Panc1 (cell line): ENCODE results near the gene PADI1. TPM values are rescaled to one million over a fixed set of nuclear protein-coding genes. Genes with fewer than 3 reads are reported as not detected.

Source experiments
- ATAC-seq: fragments of 200-7000 bp; cut with Tn5 transposase; 2 replicates; pipeline ENCODE4 v1.9.1; 2020; ENCODE audit warnings: mild to moderate bottlenecking, moderate library complexity
- BruUV-seq: library from RNA; stranded (reverse); fragments of 400-500 nt; replicated peaks from 2 replicates; lab custom pipeline; 2021; lab: Mats Ljungman, UMichigan
- CTCF ChIA-PET: fragments of 300-600 bp; sonication (Branson Sonifier 250); formaldehyde crosslinking; loops from one replicate; lab custom pipeline; 2022; ENCODE audit warnings: antibody characterized with exemption; lab: Charles Lee
- POLR2A ChIA-PET: fragments of 300-600 bp; sonication (Branson Sonifier 250); formaldehyde crosslinking; loops from one replicate; lab custom pipeline; 2022; ENCODE audit warnings: antibody characterized with exemption; lab: Charles Lee
- DNase-seq: peaks from one replicate; pipeline ENCODE4 v3.0.0-alpha.2; 2010; ENCODE audit warnings: low read depth, low spot score
- H3K27ac ChIP-seq: 2 replicates; pipeline ENCODE4 v1.5.1; 2011; ENCODE audit warnings: mild to moderate bottlenecking, low read length, inconsistent platforms
- H3K27me3 ChIP-seq: fragments of 200-500 bp; sonication (Bioruptor generic); 2 replicates; pipeline ENCODE4 v1.6.0; 2014; ENCODE audit warnings: low read length, inconsistent platforms; ENCODE audit not compliant: control insufficient read depth, insufficient read depth
- H3K36me3 ChIP-seq: fragments of 200-500 bp; sonication (Bioruptor generic); 2 replicates; pipeline ENCODE4 v1.5.1; 2014; ENCODE audit warnings: inconsistent platforms, mild to moderate bottlenecking, low read length, moderate library complexity; ENCODE audit not compliant: control insufficient read depth, insufficient read depth
- H3K4me1 ChIP-seq: 2 replicates; pipeline ENCODE4 v1.5.1; 2011; ENCODE audit warnings: inconsistent platforms, mild to moderate bottlenecking, low read length, moderate library complexity; ENCODE audit not compliant: control insufficient read depth, insufficient read depth
- H3K4me3 ChIP-seq, 2 experiments: 2 replicates each; pipeline ENCODE4 v1.5.1; 2011 to 2012; ENCODE audit warnings: low read depth in 2 of 2, low read length in 2 of 2, mild to moderate bottlenecking in 2 of 2, inconsistent platforms in 1 of 2, moderate library complexity in 1 of 2
- H3K9me3 ChIP-seq: fragments of 200-500 bp; sonication (Bioruptor generic); 2 replicates; pipeline ENCODE4 v1.5.1; 2014; ENCODE audit warnings: low read depth, mild to moderate bottlenecking, inconsistent platforms, low read length, moderate library complexity; ENCODE audit not compliant: control insufficient read depth, insufficient read depth
- POLR2AphosphoS5 ChIP-seq: IDR thresholded peaks from 2 replicates; pipeline ENCODE4 v1.6.1; 2012; ENCODE audit warnings: mild to moderate bottlenecking, low read depth, low read length, moderate library complexity
- REST ChIP-seq, 2 experiments: IDR thresholded peaks; 2 replicates each; pipeline ENCODE4 v1.6.1; 2011 to 2012; ENCODE audit warnings: low read depth in 2 of 2, control low read depth in 1 of 2, low read length in 1 of 2, mild to moderate bottlenecking in 1 of 2, moderate library complexity in 1 of 2; ENCODE audit not compliant: insufficient read depth in 1 of 2
- SIN3A ChIP-seq: IDR thresholded peaks from 2 replicates; pipeline ENCODE4 v1.6.1; 2012; ENCODE audit warnings: low read depth, mild to moderate bottlenecking, low read length, moderate library complexity, borderline replicate concordance; ENCODE audit not compliant: insufficient read depth
- TCF7L2 ChIP-seq: IDR thresholded peaks from 2 replicates; pipeline ENCODE4 v1.6.1; 2011; ENCODE audit warnings: mild to moderate bottlenecking, low read depth, low read length, inconsistent platforms
- in situ Hi-C: cut with HindIII; loops from 2 replicates; pipeline ENCODE4 v1.10.0; 2016; ENCODE audit warnings: low sequenced_read_pairs, low pct_unique_long_range_greater_than_20kb
- intact Hi-C: fragments of 100-400 bp; cut with micrococcal nuclease; formaldehyde crosslinking; loops from one replicate; pipeline ENCODE4 v1.10.0; 2022; ENCODE audit not compliant: unreplicated experiment
- total RNA-seq: library from RNA; stranded (reverse); gene quantifications from one replicate; pipeline ENCODE4 v1.2.1, GENCODE V29; 2021; ENCODE audit not compliant: unreplicated experiment
- TF ChIP-seq, protein P1 (sequence below): fragments of 450-650 bp; IDR thresholded peaks from 2 replicates; pipeline ENCODE4 v1.5.1; 2017; ENCODE audit warnings: mild to moderate bottlenecking

The PADI1 gene
- total RNA-seq, 1 experiment from 2014 or later = 2.3 TPM

DNA sequence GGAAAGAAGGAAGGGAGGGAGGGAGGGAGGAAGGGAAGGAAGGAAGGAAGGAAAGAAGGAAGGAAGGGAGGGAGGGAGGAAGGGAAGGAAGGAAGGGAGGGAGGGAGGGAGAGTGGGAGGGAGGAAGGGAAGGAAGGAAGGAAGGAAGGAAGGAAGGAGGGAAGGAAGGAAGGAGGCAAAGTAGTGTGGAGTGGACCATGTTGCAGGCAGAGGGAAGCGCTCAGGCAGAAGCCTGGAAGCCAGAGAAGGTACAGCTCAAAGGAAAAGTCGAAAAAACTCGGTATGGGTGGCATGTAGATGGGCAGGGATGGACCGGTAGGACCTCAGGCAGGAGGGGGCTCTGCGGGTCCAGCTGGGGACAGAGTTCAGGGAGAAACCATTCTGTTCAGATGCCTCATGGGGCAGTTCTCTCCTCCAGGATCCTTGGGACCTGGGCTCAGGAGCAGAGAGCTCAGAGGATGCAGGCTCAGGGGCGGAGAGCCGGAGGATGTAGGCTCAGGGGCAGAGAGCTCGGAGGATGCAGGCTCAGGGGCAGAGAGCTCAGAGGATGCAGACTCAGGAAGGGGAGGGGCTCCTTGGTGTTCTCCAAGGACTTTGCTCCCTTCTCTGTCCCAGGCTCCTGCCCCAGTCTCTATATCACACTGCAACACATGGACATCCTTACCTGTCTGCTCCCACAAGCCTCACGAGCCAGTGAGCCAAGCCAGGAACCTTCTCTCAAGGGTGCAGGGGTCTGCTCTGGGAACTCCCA lies 30.4 kb downstream of the PADI1 start:
- no peak overlapping the region for H3K4me3 ChIP-seq
- BruUV-seq = no TSS peak
- ATAC-seq (no peak), DNase-seq (no peak)
- no peak for TF ChIP-seq SIN3A
- TF ChIP-seq REST (IDR thresholded peaks at IDR 0.05; ENCODE audit: insufficient read depth in 1 of 2, low read depth in 2 of 2, low read length in 1 of 2) = no peak
- TF ChIP-seq, protein P1, sequence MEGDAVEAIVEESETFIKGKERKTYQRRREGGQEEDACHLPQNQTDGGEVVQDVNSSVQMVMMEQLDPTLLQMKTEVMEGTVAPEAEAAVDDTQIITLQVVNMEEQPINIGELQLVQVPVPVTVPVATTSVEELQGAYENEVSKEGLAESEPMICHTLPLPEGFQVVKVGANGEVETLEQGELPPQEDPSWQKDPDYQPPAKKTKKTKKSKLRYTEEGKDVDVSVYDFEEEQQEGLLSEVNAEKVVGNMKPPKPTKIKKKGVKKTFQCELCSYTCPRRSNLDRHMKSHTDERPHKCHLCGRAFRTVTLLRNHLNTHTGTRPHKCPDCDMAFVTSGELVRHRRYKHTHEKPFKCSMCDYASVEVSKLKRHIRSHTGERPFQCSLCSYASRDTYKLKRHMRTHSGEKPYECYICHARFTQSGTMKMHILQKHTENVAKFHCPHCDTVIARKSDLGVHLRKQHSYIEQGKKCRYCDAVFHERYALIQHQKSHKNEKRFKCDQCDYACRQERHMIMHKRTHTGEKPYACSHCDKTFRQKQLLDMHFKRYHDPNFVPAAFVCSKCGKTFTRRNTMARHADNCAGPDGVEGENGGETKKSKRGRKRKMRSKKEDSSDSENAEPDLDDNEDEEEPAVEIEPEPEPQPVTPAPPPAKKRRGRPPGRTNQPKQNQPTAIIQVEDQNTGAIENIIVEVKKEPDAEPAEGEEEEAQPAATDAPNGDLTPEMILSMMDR = no peak
- TF ChIP-seq POLR2AphosphoS5 = no peak
- TF ChIP-seq TCF7L2 = no peak
- intact Hi-C loops = loop anchor here (10.0 kb wide), 1 partner anchor 169 kb away; no protein-coding TSS in a partner anchor
- no peaks in the 10 kb centered on the region for H3K27me3 ChIP-seq
- peak overlapping the region; percentile 96 for H3K27ac ChIP-seq
- in situ Hi-C loops = no loop called here
- H3K9me3 ChIP-seq = no peaks in the 10 kb centered on the region
- no peaks in the 10 kb centered on the region for H3K36me3 ChIP-seq
- ChIA-PET POLR2A (interaction anchor here (0.5 to 0.6 kb wide), 2 partner anchors 37 to 147 kb away, joined by 3 to 4 read pairs; no protein-coding TSS in a partner anchor), CTCF (interaction anchor here (0.9 to 2.5 kb wide), 2 partner anchors 83 to 109 kb away, joined by 3 to 8 read pairs; no protein-coding TSS in a partner anchor)
- peaks cover 74% of the 10 kb centered on the region for H3K4me1 ChIP-seq

DNA sequence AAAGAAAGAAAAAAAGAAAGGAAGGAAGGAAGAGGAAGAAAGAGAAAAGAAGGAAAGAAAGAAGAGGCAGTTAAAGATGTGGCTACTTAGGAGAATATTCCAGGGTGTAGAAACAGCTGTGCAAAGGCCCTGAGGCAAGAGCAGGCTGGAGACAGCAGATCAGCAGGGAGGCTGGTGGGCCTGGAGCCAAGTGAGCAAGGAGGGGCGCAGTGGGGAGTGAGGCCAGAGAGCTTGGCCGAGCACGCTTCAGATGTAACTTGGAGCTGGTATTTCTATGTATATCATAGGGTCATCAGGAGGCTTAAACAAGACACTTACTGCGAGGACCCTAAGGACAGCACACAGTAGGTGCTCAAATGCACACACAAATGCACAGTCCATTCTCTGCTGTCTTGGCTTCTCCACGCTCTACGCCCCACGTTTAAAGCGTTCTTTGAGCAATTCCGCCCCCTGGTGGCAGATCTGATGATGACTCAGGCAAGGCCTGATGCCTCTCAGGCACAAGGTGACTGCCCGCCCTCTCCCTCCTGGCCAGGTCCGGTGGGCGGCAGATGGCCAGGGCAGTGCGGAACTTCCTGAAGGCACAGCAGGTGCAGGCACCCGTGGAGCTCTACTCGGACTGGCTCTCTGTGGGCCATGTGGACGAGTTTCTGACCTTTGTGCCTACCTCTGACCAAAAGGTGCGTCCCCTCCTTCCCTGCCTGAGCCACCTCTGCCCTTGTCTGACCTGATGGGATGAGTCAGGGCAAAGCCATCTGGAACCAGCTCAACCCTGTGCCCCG lies 32.0 kb downstream of the PADI1 start:
- BruUV-seq = no TSS peak
- no peak for TF ChIP-seq SIN3A
- TF ChIP-seq, protein P1 = peak; percentile 85
- Histone ChIP-seq H3K27ac (peak overlapping the region; percentile 96), H3K27me3 (no peaks in the 10 kb centered on the region), H3K4me1 (peaks cover 64% of the 10 kb centered on the region), H3K9me3 (no peaks in the 10 kb centered on the region), H3K4me3 (no peak overlapping the region), H3K36me3 (no peaks in the 10 kb centered on the region)
- ATAC-seq = peak; percentile 77
- in situ Hi-C loops (no loop called here), intact Hi-C loops (loop anchor here (1.0 to 10.0 kb wide), 3 partner anchors 112 to 178 kb away; no protein-coding TSS in a partner anchor)
- CTCF ChIA-PET = interaction anchor here (0.6 to 1.9 kb wide), 6 partner anchors 11 to 115 kb away, joined by 3 to 22 read pairs (median 5); no protein-coding TSS in a partner anchor
- DNase-seq = peak; percentile 87
- POLR2A ChIA-PET = interaction anchor here (0.7 to 0.8 kb wide), 2 partner anchors 13 to 1142 kb away, joined by 4 read pairs; no protein-coding TSS in a partner anchor
